Esophagus squamous epithelium (tissue), 5 donors: ENCODE measurements around the gene KRT27. TPM values are rescaled to one million over a fixed set of nuclear protein-coding genes. Genes with fewer than 3 reads are reported as not detected.

Experiments
- DNase-seq: peaks from one replicate; lab custom pipeline; 2025; lab: John Stamatoyannopoulos, UW
- H3K27ac ChIP-seq, 4 donors: fragments of 200-600 bp; sonication (generic); one replicate each; pipeline ENCODE4 v1.5.1; 2016 to 2019; ENCODE audit warnings: mild to moderate bottlenecking in 1 of 4
- H3K27me3 ChIP-seq, 4 donors: fragments of 200-600 bp; sonication (generic); 1 replicate in 3 of 4; 2 replicates in 1 of 4; pipeline versions ENCODE4 v1.5.1 to v1.6.0; 2017 to 2021; ENCODE audit warnings: antibody characterized with exemption in 1 of 4
- H3K36me3 ChIP-seq, 3 donors: fragments of 200-600 bp; sonication (generic); one replicate each; pipeline ENCODE4 v1.5.1; 2016 to 2019
- H3K4me1 ChIP-seq, 3 donors: fragments of 200-600 bp; sonication (generic); one replicate each; pipeline ENCODE4 v1.5.1; 2017 to 2019
- H3K4me3 ChIP-seq, 4 donors: fragments of 200-600 bp; sonication (generic); 1 replicate in 3 of 4; 2 replicates in 1 of 4; pipeline ENCODE4 v1.5.1; 2016 to 2019; ENCODE audit warnings: mild to moderate bottlenecking in 2 of 4, moderate library complexity in 1 of 4
- H3K9me3 ChIP-seq, 3 donors: fragments of 200-600 bp; sonication (generic); one replicate each; pipeline ENCODE4 v1.5.1; 2016 to 2019
- CTCF ChIP-seq, 6 experiments: fragments of 450-650 bp in 4 of 6; fragments of 200-600 bp in 2 of 6; sonication (generic) in 2 of 6; IDR thresholded peaks; one replicate each; pipeline ENCODE4 v1.5.1; 2016 to 2019; ENCODE audit warnings: antibody characterized with exemption in 6 of 6, mild to moderate bottlenecking in 4 of 6, moderate library complexity in 4 of 6
- POLR2A ChIP-seq, 4 donors: fragments of 450-650 bp; IDR thresholded peaks; one replicate each; pipeline ENCODE4 v1.6.1; 2017; ENCODE audit warnings: antibody characterized with exemption in 4 of 4, mild to moderate bottlenecking in 4 of 4, moderate library complexity in 3 of 4
- WGBS, 2 donors: methylation state at CpG; one replicate each; pipeline ENCODE4 v1.1.5; 2018; 5-methylcytosine and 5-hydroxymethylcytosine counted together
- intact Hi-C: fragments of 100-400 bp; cut with DNase I; formaldehyde crosslinking; loops from one replicate; pipeline ENCODE4 v1.15.0; 2022
- total RNA-seq, 4 donors: library from RNA; depleted of rRNA; stranded (reverse); fragments of >200 nt; gene quantifications; one replicate each; pipeline ENCODE4 v1.1.0, GENCODE V29; 2016
- donor health status: DM: yes; HTN: yes; CAD: no.

KRT27 gene
- total RNA-seq, 4 donors from 2014 or later = not detected

- peaks cover 0 to 71% (median 2%) of the 10 kb centered on the region in 4 donors for H3K27me3 ChIP-seq
Measured at GRCh38 chr17:40810494-40810893, 28.1 kb upstream of the KRT27 start.

DNA sequence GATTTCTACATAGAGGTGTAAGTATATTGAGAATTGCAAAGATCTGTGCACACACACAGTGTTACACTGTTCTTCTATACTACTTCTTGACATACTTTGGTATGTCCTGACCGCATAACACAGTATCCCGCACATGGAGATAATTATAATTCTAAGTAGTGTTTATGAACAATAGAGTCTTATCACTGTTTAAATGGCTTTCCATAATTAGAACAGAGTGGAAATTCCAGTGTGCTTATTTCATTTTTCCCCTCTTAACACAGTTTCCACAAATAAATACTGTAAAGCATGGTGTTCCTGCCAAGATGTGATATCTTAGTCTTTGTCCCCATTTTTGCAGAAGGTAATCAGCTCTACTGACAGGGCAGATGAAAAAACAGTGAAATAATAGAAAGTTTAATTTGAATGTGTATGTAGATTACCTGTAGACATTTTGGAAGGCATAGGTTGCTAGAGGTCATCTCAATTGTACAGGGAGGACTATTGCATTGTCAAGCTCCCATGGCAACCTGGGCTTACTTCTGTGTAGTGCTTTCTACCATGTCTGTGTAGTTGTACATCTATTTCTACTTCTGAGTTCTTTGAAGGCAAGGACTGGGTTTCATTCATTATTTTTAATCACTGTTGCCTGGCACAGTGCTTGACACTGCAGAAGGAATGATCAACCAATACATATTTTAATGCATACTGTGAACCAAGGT, 27.5 kb upstream of the KRT27 start:
- intact Hi-C loops = loop anchor here (10.0 kb wide), 1 partner anchor 855 kb away; no protein-coding TSS in a partner anchor

More at GRCh38 chr17:40810494-40810893, 28.1 kb upstream of the KRT27 start:
- intact Hi-C loops = no loop called here
- DNase-seq = no peak
- 47 to 53% methylated on average over 6 of the region's 6 CpGs for WGBS, 2 donors
- Histone ChIP-seq H3K4me3 (no peak overlapping the region), H3K27ac (no peak overlapping the region), H3K36me3 (no peaks in the 10 kb centered on the region), H3K4me1 (no peaks in the 10 kb centered on the region), H3K9me3 (no peaks in the 10 kb centered on the region)
- TF ChIP-seq CTCF (IDR thresholded peaks at IDR 0.05) (no peak), POLR2A (IDR thresholded peaks at IDR 0.05) (no peak)

GRCh38 chr17:40806131-40806530, 23.8 kb upstream of the KRT27 start:
- DNase-seq = no peak
- Histone ChIP-seq H3K4me3 (no peak overlapping the region), H3K27me3 (peaks cover 0 to 77% (median 0%) of the 10 kb centered on the region in 4 donors), H3K27ac (no peak overlapping the region), H3K4me1 (no peaks in the 10 kb centered on the region), H3K9me3 (no peaks in the 10 kb centered on the region), H3K36me3 (no peaks in the 10 kb centered on the region)
- 72 to 78% methylated on average over 3 of the region's 3 CpGs for WGBS, 2 donors
- TF ChIP-seq POLR2A (IDR thresholded peaks at IDR 0.05) (no peak), CTCF (IDR thresholded peaks at IDR 0.05) (no peak)
- intact Hi-C loops = loop anchor here (10.0 kb wide), 1 partner anchor 859 kb away; no protein-coding TSS in a partner anchor

More for the DNA sequence above, 27.5 kb upstream of the KRT27 start:
- no peak for DNase-seq
- TF ChIP-seq CTCF (IDR thresholded peaks at IDR 0.05) = no peak
- no peak for TF ChIP-seq POLR2A (IDR thresholded peaks at IDR 0.05)
- 54 to 87% methylated on average over 2 of the region's 2 CpGs for WGBS, 2 donors
- H3K4me1 ChIP-seq = no peaks in the 10 kb centered on the region
- peaks cover 0 to 77% (median 2%) of the 10 kb centered on the region in 4 donors for H3K27me3 ChIP-seq
- no peaks in the 10 kb centered on the region for H3K36me3 ChIP-seq
- no peaks in the 10 kb centered on the region for H3K9me3 ChIP-seq
- no peak overlapping the region for H3K4me3 ChIP-seq
- H3K27ac ChIP-seq = no peak overlapping the region

DNA sequence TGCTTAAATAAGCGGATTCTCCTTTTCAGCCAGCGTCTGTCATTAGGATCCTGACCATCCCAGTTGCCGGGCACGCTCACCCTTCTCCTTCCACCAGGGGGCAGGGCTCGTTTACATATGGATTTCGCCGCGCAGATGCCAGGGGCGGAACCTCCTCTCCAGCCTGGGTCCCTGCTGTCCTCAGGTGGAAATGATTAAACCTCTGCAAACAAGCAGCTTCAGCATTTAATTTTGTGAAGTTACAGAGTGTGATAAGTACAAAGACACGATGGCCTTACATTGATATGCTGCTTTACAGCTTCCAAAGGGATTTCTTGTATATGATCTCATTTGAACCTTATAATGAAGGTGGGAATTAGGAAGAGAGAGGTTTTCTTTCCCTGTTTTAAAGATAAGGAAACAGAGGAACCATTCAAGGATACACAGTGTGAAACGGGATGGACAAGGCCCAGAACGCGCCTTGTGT, 21.3 kb upstream of the KRT27 start:
- Histone ChIP-seq H3K4me1 (no peaks in the 10 kb centered on the region), H3K36me3 (no peaks in the 10 kb centered on the region), H3K27ac (no peak overlapping the region), H3K4me3 (no peak overlapping the region), H3K9me3 (no peaks in the 10 kb centered on the region), H3K27me3 (peaks cover 0 to 78% (median 0%) of the 10 kb centered on the region in 4 donors)
- no peak for DNase-seq
- 10 to 16% methylated on average over 10 to 13 of the region's 13 CpGs for WGBS, 2 donors
- intact Hi-C loops = loop anchor here (10.0 kb wide), 1 partner anchor 861 kb away; no protein-coding TSS in a partner anchor
- TF ChIP-seq POLR2A (IDR thresholded peaks at IDR 0.05) (no peak), CTCF (IDR thresholded peaks at IDR 0.05) (peak; percentile 56 to 94 (median 92))

DNA sequence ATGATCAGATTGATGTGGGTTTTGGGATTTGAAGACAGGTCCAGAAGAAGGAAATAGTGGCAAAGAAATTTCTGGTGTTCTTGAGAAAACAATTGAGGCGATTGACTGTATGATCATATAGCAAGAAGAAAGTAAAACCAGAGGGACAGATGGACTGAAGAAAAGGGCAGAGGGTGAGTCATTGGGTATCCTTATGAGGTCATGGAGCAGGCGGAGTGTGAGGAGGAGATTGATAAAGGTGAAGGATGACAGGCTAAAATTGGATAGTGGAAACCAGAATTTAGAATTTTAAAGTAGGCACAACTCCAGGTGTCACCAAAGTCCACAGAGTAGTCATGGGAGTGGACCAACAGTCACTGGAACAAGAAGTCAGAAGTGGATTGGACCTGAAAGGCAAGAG, 18.8 kb upstream of the KRT27 start:
- H3K27ac ChIP-seq = no peak overlapping the region
- no peak for DNase-seq
- WGBS, 2 donors = 61 to 75% methylated on average over 2 of the region's 2 CpGs
- no peak overlapping the region for H3K4me3 ChIP-seq
- no peaks in the 10 kb centered on the region for H3K4me1 ChIP-seq
- H3K27me3 ChIP-seq = peaks cover 0 to 78% (median 0%) of the 10 kb centered on the region in 4 donors
- no peaks in the 10 kb centered on the region for H3K9me3 ChIP-seq
- H3K36me3 ChIP-seq = no peaks in the 10 kb centered on the region
- intact Hi-C loops = loop anchor here (10.0 kb wide), 1 partner anchor 864 kb away; no protein-coding TSS in a partner anchor
- TF ChIP-seq CTCF (IDR thresholded peaks at IDR 0.05) (no peak), POLR2A (IDR thresholded peaks at IDR 0.05) (no peak)
